Uterus (tissue), 2 donors: ENCODE measurements around the gene GGPS1.

ENCODE experiments used
- CTCF ChIP-seq, 4 experiments: fragments of 200-600 bp in 2 of 4; fragments of 450-650 bp in 2 of 4; sonication (generic) in 2 of 4; IDR thresholded peaks; one replicate each; pipeline ENCODE4 v1.5.1; 2016 to 2019; ENCODE audit warnings: antibody characterized with exemption in 4 of 4, mild to moderate bottlenecking in 2 of 4, moderate library complexity in 1 of 4
- POLR2A ChIP-seq, 2 donors: fragments of 450-650 bp; IDR thresholded peaks; one replicate each; pipeline ENCODE4 v1.6.1; 2016; ENCODE audit warnings: antibody characterized with exemption in 2 of 2, mild to moderate bottlenecking in 1 of 2, moderate library complexity in 1 of 2

GRCh38 chr1:235339746-235340145 is 11.4 kb downstream of the GGPS1 start:
- TF ChIP-seq CTCF (IDR thresholded peaks at IDR 0.05): no peak
- no peak for TF ChIP-seq POLR2A (IDR thresholded peaks at IDR 0.05)
